Measurements from ENCODE around the gene UBXN1.
"Not testable (repeated sequence)": the region's sequence is repeated elsewhere in the genome, so short reads cannot be mapped to it uniquely, and the experiment has no call there.

The UBXN1 gene

DNA sequence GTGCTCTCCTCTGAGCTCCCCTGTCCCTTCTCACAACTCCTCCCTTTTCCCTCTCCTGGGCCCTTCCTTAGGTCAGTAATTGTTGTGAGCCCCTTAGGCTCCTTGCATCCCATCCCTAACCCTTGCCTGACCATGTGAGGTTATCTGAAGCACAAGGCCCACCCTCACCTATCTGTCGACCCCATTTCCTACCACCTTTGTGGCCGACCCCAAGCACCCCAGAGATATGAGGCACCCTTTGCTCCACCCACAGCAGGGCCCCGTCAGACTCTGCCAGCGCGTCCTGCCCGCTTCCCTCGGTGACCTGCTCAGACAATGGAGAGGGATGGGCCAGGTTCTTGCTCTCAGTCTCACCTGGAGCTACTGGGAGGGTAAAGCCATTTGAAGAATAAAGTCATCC, 29.9 kb upstream of the UBXN1 start:
- DNase-seq (ENCODE audit: low read depth) = peak; percentile 21

DNA sequence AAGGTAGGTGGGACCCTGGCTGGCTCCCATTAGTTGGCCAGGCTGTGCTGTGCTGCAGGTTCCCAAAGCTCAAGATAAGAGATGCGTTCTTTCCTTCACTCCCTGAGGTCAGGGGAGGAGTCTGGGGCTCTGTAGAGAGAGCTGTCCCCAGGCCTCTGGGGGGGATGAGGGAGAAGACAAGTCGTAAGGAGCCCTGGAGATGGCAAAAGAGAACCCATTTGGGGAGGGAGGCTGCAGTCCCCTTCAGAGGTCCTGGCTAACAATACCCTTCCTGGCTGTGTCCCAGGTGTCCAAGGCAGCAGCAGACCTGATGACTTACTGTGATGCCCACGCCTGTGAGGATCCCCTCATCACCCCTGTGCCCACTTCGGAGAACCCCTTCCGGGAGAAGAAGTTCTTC, 29.5 kb upstream of the UBXN1 start:
- no peak for DNase-seq (ENCODE audit: low read depth)

DNA sequence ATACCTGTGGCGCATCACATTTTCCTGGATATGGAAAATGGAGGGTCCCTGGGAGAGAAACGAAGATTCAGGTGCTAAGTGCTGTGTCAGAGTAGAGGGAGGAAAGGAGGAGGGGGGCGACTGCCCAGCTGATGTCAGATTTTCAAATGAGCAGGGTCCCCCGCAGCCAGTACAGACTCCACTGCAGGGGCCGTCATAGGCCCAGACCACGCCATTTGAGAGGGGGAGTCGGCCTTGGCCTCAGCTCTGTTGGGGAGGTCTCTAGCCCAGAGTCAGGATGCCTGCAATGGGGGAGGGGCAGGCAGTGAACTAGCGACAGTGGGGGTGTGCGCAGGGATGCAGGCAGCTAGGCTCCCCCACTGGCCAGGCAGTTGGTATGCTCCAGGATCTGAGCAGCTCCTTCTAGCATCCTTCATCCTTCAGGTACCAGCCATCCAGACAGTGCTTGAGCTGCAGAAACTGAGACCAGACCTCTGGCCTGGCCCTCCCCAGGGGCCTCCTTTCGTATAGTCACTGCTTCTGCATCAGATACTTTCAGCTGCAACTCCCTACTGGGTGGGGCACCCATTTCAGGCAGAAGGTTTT, 28.5 kb upstream of the UBXN1 start, which contains the start of the genes BSCL2 and GNG3:
Gene BSCL2, minus strand, starts transcription at position 148 of the 585 bp plus-strand sequence. CDS start 229 bp downstream, outside the sequence.
Gene GNG3, plus strand, starts transcription at position 400 of the 585 bp plus-strand sequence. CDS start 620 bp downstream, outside the sequence.
- DNase-seq (ENCODE audit: low read depth) = no peak

DNA sequence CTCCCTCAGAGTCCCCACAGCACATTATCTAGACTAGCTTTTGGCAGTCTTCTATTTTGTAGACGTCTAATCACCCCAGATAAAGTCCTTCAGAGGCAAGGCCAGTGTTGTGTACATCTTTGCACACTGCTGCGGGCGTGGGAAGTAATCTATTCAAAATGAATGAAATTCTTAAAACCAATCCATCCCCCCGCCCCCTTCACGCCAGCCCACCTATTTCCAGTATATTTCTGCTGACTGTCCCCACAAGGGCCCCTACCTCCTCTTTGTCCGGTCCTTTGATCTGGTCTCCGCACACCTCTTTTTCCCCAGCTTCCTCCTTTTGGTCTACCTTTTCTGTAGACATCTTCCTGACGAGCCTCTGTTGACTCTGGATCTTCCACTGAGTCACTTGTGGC, 28.0 kb upstream of the UBXN1 start:
- no peak for DNase-seq (ENCODE audit: low read depth)

DNA sequence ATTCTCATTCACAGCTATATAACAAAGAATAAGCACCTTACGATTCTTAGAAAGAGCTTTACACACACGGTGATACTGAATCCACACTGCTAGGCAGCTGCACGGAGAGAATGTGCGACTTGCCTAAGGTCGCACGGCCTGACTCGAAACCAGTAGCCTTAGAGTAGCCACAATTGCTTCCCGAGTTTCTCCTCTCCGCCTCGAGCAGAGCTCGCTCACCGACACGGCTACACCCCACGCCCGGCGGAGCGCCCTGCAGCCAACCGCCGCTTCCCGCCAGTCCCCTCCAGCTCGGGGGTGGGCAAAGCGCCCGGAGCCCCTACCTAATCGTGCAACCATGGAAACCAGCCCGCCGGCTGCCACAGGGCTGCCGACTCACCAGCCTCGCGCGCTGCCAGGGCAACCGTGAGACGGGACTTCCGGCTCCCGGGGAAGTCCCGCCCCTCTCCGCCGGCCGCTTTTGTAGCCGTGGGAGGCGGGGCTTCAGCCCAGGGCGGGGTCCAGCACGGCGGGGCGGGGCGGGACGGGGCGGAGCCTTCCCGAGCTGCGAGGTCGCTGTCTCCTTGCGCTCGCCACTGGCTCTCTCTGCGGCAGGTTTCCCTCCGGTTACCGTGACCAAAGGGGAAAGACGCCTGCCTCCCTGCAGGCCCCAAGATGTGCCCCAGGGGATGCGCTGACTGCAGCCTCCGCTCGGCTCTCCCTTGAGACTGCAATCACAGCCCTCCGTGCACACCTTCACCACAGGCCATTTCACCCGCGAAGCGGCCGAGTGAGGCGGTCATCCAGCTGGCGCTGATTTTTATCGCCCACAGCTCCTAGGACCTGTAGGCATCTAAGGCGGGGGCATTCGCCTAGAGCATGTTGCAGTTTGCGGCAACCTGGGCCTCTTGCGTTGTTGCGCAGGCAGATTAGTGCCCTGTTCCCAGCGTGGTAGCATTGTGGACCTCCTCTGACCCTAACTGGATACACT, 27.3 kb upstream of the UBXN1 start:
- DNase-seq (ENCODE audit: low read depth) = peak; percentile 92

DNA sequence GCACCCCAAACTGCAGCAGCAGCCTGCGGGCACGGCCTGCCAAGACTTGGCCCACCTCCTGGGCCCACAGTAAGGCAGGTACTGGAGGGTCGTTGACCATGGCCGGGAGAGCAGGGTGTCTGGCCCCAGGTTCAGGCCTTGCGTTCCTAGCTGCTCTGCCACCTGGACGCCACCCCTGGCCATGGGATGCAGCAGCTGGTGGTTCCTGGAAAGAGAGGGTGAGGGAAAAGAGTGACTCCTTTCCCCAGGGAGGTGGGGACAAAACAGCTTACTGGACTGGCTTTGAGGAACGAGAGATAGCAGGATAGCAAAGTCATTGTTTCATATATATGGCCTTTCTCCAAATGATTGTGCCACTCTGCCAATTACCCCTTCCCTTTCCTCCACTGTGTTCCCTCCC, 26.5 kb upstream of the UBXN1 start:
- DNase-seq (ENCODE audit: low read depth) = no peak

DNA sequence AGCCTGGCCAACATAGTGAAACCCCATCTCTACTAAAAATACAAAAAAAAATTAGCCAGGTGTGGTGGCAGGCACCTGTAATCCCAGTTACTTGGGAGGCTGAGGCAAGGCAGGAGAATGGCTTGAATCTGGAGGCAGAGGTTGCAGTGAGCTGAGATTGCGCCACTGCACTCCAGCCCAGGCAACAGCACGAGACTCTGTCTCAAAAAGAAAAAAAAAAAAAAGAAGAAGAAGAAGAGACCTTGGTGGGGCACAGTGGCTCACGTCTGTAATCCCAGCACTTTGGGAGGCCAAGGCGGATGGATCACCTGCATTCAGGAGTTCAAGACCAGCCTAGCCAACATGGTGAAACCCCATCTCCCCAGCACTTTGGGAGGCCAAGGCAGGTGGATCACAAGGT, 25.0 kb upstream of the UBXN1 start:
- not testable (repeated sequence) for DNase-seq (ENCODE audit: low read depth)

DNA sequence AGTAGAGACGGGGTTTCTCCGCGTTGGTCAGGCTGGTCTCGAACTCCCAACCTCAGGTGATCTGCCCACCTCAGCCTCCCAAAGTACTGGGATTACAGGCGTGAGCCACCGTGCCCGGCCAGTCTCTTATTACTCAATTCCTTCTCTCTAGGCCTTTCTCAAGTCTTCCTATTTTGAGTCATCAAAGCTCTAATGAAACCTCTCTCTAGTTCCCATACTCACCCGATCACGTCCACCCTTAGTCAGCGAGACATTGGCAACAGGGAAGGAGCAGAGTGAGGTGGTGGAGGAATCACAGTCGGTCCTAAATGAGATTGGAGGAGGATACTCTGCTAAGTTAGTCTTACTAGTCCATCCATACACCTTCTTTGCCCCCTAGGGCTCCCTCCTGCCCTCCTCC, 23.4 kb upstream of the UBXN1 start:
- DNase-seq (ENCODE audit: low read depth) = no peak

DNA sequence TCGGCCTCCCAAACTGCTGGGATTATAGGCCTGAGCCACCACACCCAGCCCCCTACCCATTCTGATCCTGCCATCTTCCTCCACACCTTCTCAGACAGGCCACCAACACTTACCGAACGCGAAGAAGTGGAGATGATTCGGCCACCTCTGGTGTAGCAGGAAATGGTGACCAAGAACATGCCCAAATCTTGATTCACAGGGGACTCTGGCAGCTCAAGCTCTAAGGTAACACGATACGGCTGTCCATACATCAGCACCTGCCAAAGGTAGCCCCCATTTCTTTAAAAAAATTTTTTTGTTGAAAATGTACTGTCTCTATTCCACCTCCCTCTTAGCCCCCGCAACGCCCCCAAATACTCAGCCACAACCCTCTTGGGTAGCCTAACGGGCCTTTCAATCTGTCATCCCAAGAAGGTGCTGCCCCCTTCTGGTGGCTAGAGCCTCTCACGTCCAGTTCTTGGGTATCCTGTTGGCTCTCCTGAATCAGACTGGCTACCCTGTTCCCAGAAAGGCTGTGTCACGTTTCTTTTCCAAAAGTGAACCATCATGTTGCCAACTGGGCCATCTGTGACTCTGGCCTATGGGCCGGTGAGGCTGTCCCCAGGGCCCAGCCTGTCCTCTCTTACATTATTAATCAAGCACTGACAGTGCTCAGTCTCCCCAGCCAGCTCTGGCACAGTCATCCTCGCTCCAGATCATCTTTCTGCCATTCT, 15.7 kb upstream of the UBXN1 start:
- DNase-seq (ENCODE audit: low read depth) = peak; percentile 64

DNA sequence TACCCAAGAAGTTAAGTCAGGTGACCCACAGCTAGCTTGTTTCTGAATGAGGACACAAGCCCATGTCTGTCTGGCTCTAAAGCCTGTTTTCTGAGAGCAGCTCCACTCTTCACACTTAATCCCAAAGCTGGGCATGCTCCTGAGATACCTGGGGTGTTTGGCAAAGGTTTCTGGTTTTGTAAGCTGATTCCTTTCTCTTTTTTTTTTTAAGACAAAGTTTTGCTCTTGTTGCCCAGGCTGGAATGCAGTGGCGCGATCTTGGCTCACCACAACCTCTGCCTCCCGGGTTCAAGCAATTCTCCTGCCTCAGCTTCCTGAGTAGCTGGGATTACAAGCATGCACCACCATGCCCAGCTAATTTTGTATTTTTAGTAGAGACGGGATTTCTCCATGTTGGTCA, 14.8 kb upstream of the UBXN1 start:
- DNase-seq (ENCODE audit: low read depth) = not testable (repeated sequence)

DNA sequence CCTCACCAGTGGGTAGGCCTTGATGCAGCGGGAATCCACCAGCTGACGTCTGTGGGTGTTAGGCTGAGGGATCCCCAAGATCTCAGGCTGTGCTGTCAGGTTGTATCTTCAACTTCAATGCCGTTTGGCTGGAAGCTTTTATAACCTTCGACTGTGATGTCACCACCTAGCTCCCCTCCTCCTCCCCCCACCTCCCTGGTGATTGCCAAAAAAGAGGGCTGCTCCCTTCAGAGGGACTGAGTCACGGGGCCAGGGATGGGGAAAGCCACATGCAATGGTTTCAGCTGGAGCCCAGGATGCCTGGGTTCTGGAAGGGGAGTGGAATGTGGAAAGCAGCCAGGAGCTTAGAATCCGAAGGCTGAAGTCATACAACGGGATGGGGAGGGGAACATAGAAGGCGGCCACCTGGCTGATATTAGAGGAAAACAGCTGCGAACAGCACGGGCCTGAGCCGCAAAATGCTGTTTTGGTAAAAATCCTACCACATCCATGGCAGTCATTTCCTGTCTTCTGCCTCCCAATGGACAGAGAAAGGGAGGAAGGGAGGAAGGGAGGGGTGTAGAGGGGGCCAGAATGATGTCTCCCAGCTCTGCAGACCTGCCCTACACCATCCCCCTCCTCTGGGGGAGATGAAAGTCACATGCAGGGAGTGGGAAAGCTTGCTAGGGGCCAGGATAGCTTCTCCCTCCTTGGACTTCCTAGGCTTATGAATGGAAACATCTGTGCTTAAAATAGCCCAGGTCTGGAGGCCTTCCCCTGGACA, 10.7 kb upstream of the UBXN1 start, which contains the start of gene LRRN4CL:
Gene LRRN4CL, minus strand, starts transcription at position 110 of the 763 bp plus-strand sequence. CDS start 1,022 bp downstream, outside the sequence.
- no peak for DNase-seq (ENCODE audit: low read depth)

DNA sequence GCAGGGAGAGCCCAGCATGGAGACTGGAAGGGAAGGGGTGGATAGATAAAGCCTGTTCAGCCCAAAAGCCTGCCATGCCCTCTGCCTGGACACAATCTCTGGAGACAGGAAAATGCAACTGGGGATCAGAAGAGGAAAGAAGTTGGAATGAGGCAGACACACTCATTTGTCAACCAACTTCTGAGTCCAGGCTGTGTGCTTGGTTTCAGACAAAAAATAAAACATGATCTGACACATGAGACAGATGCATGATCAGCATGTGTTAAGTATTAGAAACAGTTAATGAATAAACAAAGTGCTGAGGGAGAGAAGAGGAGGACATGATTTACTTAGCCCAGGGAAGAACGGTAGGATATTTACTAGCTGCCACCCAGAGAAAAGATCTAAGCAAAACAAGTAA, 9.6 kb upstream of the UBXN1 start:
- DNase-seq (ENCODE audit: low read depth) = no peak

DNA sequence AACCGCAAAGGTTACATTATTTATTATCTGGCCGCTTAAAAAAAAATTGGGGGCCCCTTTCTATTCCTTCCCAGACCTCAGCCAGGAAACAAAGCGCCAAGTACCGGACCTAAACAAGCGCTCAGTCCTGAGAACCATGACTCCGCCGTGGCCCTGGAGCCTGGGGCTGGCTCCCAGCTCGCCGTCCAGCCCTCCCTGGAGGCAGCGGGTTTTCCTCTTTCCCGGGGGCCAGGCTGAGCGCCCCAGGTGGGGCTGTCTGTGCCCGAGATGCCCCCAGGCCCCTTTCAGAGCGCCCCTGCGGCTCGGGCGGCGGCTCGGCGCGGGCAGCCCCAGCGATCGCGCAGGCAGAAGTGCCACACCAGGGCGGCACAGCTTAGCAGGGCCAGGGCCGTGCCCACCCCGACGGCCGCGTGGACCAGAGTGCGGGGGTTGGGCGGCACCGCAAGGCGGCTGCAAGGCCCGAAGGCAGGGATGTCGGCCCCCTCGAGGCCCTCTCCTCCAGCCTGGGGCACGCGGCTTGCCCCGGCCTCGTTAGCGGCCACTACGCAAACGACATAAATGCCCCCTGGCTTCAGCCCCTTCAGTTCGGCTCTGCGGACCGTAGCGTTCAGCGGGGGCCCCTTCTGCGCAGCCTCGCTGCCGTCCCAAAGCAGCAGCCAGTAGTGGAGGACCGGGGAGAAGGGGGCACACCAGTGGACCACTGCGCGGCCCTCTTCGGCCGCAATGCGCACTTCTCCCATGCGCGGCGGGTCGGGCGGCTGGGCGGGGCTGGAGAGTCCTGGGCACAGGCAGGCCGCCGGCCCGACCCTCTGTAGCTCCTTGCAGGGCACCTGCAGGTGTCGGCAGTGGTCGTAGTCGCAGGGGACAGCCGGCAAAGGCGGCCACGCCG, 8.9 kb upstream of the UBXN1 start:
- DNase-seq (ENCODE audit: low read depth) = no peak

DNA sequence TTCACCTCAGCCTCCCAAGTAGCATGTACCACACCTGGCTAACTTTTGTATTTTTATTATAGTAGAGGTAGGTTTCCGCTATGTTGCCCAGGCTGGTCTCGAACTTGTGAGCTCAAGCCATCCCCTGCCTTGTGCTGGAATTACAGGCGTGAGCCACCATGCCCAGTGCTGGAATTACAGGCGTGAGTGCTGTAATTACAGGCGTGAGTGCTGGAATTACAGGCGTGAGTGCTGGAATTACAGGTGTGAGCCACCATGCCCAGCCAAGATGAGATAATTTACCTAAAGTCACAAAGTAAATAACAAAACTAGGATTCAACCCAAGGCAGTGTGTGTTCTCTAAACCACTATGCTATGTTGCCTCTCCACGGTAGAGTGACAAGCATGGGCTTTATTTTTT, 3.6 kb upstream of the UBXN1 start:
- no peak for DNase-seq (ENCODE audit: low read depth)

DNA sequence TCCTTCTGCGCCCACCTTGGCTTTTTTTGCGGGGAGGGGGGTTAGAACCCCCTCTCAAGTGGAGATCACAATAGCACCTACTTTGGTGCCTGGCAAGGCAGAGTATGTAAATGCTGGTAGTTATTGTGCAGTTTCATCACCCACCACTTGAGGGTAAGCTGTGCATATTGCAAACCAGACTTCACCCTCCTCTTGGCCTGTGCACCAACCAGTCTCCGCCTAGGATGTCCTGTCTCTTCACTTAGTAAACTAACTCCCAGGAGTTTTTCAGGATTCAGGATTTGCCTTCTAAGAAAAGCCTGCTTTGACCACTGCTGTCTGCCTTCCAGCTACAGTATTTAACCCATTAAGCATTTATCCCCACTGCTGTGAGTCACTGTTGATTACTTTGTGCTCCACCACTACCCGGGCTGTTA, 2.0 kb upstream of the UBXN1 start:
- peak; percentile 23 for DNase-seq (ENCODE audit: low read depth)

DNA sequence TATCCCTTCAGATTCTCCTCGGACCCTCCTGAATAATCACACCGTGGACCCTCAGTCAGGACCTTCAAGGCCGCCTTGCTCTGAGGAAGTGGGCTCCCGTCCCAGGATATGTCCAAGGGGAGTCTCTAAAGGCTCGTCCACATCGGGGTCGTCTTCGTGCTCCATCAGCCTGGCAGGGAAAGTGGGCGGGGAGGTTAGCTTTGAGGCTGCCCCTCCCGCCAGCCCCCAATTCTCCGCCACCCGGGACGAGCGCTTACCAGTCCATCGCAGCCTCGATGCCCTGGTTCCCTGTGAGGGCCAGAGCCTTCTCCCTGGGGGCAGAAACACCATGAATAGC, 472 bp downstream of the UBXN1 start:
- no peak for DNase-seq (ENCODE audit: low read depth)

DNA sequence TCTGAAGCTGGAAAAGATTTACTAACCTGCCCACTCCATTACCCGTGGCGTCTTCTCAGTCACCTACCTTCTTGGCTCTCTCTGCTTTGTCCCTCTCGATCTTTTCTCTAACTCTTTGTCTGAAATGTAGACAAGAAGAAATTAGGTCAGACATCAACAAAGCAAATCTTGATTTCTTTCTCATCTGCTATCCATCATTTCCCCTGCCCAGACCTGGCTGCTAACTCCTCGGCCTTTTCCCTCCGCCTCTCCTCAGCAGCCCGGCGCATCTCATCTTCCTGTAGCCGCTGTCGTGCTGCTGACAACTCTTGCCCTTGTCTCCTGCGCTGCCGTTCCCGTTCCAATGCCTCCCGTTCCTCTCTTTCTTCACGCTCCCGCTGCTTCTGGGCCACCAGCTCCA, 1.2 kb downstream of the UBXN1 start:
- no peak for DNase-seq (ENCODE audit: low read depth)

DNA sequence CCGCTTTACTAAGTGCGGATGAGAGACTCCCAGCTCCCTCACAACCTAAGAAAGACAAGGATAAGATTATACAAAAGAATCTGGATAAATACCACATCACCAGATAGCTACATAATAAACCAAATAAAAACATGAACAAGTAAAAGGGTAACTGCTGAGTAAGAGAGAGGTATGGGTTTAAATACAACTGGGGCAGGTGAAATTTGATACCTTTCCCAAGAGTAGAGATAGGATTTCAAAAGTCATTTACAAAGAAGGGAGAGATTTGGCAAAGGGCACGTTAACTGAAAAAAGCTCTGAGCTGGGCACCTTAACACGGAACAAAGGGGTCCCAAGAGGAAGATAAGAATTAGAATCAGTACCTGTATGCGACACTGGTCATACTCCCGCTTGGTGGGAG, 1.7 kb downstream of the UBXN1 start:
- no peak for DNase-seq (ENCODE audit: low read depth)

DNA sequence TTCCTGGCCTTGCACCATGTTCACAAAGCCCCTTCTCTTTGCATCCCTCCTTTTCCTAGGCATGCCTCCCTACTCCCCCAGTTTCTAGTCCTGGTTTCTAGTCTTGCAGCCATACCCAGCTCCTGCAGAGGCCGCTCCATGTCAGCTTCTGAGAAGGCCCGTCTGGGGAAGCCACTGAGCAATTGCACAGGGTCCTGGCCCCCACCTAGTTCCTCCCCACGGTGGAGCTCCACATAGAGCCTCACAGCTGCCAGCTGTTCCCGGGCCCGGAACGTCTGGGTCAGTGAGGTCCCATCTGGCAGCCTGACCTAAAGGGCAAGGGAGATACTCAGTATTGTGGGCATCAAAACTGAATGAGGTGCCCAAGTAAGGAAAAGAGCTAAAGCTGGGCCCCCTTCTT, 2.2 kb downstream of the UBXN1 start:
- no peak for DNase-seq (ENCODE audit: low read depth)

DNA sequence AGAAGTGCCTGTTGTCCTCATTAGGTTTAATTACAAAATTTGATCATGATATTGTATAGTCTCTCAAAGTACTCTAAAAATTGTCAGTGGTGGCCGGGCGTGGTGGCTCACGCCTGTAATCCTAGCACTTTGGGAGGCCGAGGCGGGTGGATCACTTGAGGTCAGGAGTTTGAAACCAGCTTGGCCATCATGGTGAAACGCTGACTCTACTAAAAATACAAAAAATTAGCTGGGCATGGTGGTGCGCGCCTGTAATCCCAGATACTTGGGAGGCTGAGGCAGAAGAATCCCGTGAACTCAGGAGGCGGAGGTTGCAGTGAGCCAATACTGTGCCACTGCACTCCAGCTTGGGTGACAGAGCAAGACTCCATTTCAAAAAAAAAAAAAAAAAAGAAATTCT, 3.5 kb downstream of the UBXN1 start:
- DNase-seq (ENCODE audit: low read depth) = not testable (repeated sequence)

DNA sequence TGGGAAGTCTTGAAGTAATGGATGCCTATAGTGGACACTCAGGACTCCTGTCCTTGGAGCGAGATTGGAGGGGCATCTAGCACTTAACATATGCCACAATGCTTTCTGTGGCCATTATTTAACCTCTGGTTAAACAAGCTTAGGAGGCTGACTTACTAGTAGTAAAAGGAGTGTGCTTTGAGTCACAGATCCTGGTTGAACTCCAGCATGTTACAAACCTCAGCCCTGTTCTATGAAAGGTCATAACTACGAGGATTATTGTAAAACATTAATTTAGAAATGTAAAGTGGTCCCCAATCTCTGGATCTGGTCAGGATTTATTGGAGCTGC, 5.7 kb downstream of the UBXN1 start:
- DNase-seq (ENCODE audit: low read depth) = no peak

Data from activated T-cell treated with anti-CD3 and anti-CD28 coated beads for 24 hours (primary cell).